Epithelial cell of proximal tubule (primary cell): ENCODE data around the gene GJC1. TPM values are rescaled to one million over a fixed set of nuclear protein-coding genes. Genes with fewer than 3 reads are reported as not detected.

Experiments used
- DNase-seq: peaks from one replicate; pipeline ENCODE4 v3.0.0-alpha.2; 2011; ENCODE audit warnings: low read depth
- H3K4me3 ChIP-seq: 2 replicates; pipeline ENCODE4 v1.5.1; 2011; ENCODE audit warnings: low read depth, mild to moderate bottlenecking, low read length
- CTCF ChIP-seq: conservative IDR thresholded peaks from 2 replicates; pipeline ENCODE4 v1.5.1; 2012; ENCODE audit warnings: low read depth, mild to moderate bottlenecking, low read length
- total RNA-seq: library from RNA; depleted of rRNA; stranded (reverse); fragments of >200 nt; gene quantifications from 2 replicates; pipeline ENCODE4 v1.2.3, GENCODE V29; 2015

Gene GJC1
- total RNA-seq, 1 donor from 2014 or later, result 42.4 TPM

DNA sequence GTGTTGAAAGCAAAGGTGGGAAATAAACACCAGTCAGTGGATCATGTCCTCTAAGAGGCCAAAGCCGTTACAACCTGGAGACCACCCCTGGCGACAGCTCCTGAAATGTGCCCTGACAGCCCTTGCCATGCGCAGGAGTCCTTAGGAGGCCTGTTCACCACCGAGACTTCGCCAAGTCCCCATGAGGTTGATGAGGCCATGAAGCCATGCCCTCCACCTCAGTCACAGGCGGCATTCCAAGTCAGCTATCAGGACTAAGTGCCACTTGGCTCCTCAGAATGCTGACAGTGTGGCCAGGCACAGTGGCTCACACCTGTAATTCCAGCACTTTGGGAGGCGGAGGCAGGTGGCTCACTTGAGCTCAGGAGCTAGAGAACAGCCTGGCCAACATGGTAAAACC is 44.2 kb downstream of the GJC1 start:
- DNase-seq, result no peak
- no peak overlapping the region for H3K4me3 ChIP-seq
- TF ChIP-seq CTCF, result no peak

- DNase-seq, result no peak
- TF ChIP-seq CTCF, result no peak
These were observed 47.7 kb downstream of the GJC1 start for GRCh38 chr17:44782326-44782850.

DNA sequence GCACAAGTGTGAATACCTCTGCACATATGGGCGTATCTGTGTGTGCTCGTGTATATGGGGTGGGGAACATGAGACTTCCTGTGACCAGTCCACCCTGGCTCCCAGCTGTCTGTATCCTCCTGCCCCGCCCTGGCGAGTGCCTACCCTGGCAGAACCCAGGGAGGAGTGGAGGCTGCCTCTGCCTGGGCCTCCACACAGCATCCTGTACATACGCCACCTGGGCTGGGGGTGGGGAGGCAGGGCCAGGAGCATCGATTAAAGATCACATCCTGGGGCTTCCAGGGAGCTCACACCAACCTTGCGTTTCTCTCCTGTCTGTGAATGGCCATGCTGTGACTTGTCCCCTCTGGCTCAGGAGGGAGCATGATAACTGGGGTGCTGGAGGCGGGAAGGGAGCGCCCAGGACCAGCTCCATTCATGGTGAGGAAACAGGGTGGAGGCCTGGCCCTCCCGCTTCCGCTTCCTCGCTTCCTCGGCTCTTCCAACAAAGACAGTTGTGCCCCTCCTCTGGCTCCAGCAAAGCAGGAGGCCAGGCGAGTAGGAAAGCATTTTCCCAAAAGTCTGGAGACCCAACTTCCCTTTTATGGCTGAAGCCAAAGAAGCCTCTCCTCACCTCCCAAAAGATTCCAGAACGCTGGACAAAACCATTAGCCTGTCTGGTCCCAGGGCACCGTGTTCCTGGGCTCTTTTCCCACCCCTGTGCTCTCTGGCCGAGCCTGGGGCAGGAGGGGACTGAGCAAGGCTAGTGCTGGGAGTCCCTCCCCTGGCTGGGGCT is 48.3 kb downstream of the GJC1 start:
- DNase-seq, result no peak
- H3K4me3 ChIP-seq, result no peak overlapping the region
- no peak for TF ChIP-seq CTCF

More at GRCh38 chr17:44782326-44782850, 47.7 kb downstream of the GJC1 start:
- no peak overlapping the region for H3K4me3 ChIP-seq

GRCh38 chr17:44780845-44781480 is 49.1 kb downstream of the GJC1 start:
- TF ChIP-seq CTCF, result no peak

DNA sequence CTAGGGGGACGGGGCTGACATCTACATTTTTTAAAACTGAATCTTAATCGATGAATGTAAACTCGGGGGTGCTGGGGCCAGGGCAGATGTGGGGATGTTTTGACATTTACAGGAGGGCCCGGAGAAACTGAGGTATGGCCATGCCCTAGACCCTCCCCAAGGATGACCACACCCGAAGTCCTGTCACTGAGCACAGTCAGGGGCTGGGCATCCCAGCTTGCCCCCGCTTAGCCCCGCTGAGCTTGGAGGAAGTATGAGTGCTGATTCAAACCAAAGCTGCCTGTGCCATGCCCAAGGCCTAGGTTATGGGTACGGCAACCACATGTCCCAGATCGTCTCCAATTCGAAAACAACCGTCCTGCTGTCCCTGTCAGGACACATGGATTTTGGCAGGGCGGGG is 49.9 kb downstream of the GJC1 start:
- DNase-seq, result no peak
- no peak for TF ChIP-seq CTCF
- no peak overlapping the region for H3K4me3 ChIP-seq

More at GRCh38 chr17:44780845-44781480, 49.1 kb downstream of the GJC1 start:
- no peak for DNase-seq
- no peak overlapping the region for H3K4me3 ChIP-seq

GRCh38 chr17:44779211-44780025 is 50.7 kb downstream of the GJC1 start:
- H3K4me3 ChIP-seq, result peak overlapping the region; percentile 53
- peak; percentile 92 for TF ChIP-seq CTCF
- DNase-seq, result no peak
